Suppressor macrophage (primary cell): ENCODE results near the gene COX7C.

Source experiments
- DNase-seq, 4 experiments: peaks; one replicate each; pipeline ENCODE4 v3.0.0-alpha.2; 2020 to 2022

The COX7C gene

GRCh38 chr5:86665984-86666760 is 48.4 kb downstream of the COX7C start:
- no peak for DNase-seq

GRCh38 chr5:86666981-86667380 is 49.2 kb downstream of the COX7C start:
- no peak for DNase-seq
